ENCODE data around the gene RASSF1.

DNA sequence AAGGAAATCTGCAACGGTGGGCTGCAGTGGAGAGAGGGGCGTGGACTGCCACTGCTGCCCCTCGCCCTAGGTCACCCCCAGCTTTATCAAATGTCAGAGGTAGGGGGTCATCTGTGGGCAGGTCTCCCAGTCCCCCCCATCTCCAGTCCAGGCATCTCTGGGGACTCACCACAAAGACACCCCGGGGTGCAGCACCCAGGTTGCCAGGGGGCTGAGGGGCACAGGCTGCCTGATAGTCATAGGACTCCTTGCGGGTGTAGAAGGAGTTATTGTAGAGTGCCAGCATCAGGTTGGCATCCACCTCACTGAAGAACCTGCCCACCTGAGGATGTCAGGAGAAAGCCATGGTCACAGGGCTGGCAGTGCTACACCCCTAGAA is 25.2 kb upstream of the RASSF1 start:
- TF ChIP-seq, protein P1, sequence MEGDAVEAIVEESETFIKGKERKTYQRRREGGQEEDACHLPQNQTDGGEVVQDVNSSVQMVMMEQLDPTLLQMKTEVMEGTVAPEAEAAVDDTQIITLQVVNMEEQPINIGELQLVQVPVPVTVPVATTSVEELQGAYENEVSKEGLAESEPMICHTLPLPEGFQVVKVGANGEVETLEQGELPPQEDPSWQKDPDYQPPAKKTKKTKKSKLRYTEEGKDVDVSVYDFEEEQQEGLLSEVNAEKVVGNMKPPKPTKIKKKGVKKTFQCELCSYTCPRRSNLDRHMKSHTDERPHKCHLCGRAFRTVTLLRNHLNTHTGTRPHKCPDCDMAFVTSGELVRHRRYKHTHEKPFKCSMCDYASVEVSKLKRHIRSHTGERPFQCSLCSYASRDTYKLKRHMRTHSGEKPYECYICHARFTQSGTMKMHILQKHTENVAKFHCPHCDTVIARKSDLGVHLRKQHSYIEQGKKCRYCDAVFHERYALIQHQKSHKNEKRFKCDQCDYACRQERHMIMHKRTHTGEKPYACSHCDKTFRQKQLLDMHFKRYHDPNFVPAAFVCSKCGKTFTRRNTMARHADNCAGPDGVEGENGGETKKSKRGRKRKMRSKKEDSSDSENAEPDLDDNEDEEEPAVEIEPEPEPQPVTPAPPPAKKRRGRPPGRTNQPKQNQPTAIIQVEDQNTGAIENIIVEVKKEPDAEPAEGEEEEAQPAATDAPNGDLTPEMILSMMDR (IDR thresholded peaks at IDR 0.05): no peak
- TF ChIP-seq, protein P2, sequence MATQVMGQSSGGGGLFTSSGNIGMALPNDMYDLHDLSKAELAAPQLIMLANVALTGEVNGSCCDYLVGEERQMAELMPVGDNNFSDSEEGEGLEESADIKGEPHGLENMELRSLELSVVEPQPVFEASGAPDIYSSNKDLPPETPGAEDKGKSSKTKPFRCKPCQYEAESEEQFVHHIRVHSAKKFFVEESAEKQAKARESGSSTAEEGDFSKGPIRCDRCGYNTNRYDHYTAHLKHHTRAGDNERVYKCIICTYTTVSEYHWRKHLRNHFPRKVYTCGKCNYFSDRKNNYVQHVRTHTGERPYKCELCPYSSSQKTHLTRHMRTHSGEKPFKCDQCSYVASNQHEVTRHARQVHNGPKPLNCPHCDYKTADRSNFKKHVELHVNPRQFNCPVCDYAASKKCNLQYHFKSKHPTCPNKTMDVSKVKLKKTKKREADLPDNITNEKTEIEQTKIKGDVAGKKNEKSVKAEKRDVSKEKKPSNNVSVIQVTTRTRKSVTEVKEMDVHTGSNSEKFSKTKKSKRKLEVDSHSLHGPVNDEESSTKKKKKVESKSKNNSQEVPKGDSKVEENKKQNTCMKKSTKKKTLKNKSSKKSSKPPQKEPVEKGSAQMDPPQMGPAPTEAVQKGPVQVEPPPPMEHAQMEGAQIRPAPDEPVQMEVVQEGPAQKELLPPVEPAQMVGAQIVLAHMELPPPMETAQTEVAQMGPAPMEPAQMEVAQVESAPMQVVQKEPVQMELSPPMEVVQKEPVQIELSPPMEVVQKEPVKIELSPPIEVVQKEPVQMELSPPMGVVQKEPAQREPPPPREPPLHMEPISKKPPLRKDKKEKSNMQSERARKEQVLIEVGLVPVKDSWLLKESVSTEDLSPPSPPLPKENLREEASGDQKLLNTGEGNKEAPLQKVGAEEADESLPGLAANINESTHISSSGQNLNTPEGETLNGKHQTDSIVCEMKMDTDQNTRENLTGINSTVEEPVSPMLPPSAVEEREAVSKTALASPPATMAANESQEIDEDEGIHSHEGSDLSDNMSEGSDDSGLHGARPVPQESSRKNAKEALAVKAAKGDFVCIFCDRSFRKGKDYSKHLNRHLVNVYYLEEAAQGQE (IDR thresholded peaks at IDR 0.05; ENCODE audit: insufficient read depth in 1 of 2, low read depth in 2 of 2, low read length in 1 of 2): no peak
- TF ChIP-seq POLR2AphosphoS5 (IDR thresholded peaks at IDR 0.05; ENCODE audit: low read depth, low read length): no peak

Measured in Panc1 (cell line).